NOMO-1 (cell line): ENCODE measurements around the gene TFAP2A.

Experiments used
- DNase-seq, 2 experiments: peaks; one replicate each; lab custom pipeline; 2025; ENCODE audit not compliant: unreplicated experiment in 2 of 2; lab: John Stamatoyannopoulos, UW

Gene TFAP2A

GRCh38 chr6:10426781-10427279, 12.0 kb upstream of the TFAP2A start:
- no peak for DNase-seq

GRCh38 chr6:10425975-10426780, 11.3 kb upstream of the TFAP2A start:
- peak; percentile 11 to 24 for DNase-seq

GRCh38 chr6:10425176-10425974, 10.5 kb upstream of the TFAP2A start:
- no peak for DNase-seq

- no peak for DNase-seq
Measured at GRCh38 chr6:10424040-10424439, 9.2 kb upstream of the TFAP2A start.

GRCh38 chr6:10422737-10423034, 7.8 kb upstream of the TFAP2A start:
- DNase-seq, result no peak

GRCh38 chr6:10421921-10422736, 7.3 kb upstream of the TFAP2A start:
- DNase-seq, result no peak

- DNase-seq, result no peak
Measured at GRCh38 chr6:10421158-10421920, 6.5 kb upstream of the TFAP2A start.

GRCh38 chr6:10420546-10421157, 5.8 kb upstream of the TFAP2A start:
- no peak for DNase-seq

- peak; percentile 21 to 66 for DNase-seq
Measured at GRCh38 chr6:10419749-10420545, 5.1 kb upstream of the TFAP2A start.

- DNase-seq, result no peak
Measured at GRCh38 chr6:10418862-10419748, 4.2 kb upstream of the TFAP2A start.

- no peak for DNase-seq
Measured at GRCh38 chr6:10418361-10418861, 3.5 kb upstream of the TFAP2A start.

GRCh38 chr6:10417681-10418104, 2.8 kb upstream of the TFAP2A start:
- DNase-seq, result no peak

- no peak for DNase-seq
Measured at GRCh38 chr6:10416863-10417641, 2.2 kb upstream of the TFAP2A start.

GRCh38 chr6:10416516-10416862, 1.6 kb upstream of the TFAP2A start:
- no peak for DNase-seq

- DNase-seq, result no peak
Measured at GRCh38 chr6:10415617-10416480, 975 bp upstream of the TFAP2A start.
